GM20431 (cell line): ENCODE data around the gene CFHR5.
"Not testable (repeated sequence)": the region's sequence is repeated elsewhere in the genome, so short reads cannot be mapped to it uniquely, and the experiment has no call there.

Experiments used
- in situ Hi-C: fragments of 300-500 bp; cut with MseI, MboI; formaldehyde crosslinking; loops from one replicate; pipeline ENCODE4 v1.15.0; 2020; ENCODE audit warnings: low sequenced_read_pairs; ENCODE audit not compliant: unreplicated experiment

CFHR5 gene

DNA sequence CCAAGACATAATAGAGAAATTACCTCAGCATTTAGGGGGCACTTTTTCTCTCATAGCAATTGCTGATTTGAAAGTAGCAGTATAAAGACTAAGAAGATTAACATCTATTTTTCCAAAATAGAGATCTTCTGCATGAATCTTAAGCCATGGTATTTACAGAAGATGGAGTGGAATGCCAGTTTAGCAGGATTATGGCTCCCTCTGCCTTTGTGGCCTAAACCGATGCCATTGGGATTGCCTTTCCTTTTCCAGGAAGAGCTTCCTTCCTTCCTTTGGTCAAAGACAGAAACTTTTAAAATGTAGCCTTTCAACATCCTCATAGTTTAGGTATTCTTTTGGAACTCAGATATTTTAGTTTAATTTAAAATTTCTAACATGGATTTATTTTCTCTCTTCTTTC, 39.4 kb downstream of the CFHR5 start:
- in situ Hi-C loops: no loop called here

DNA sequence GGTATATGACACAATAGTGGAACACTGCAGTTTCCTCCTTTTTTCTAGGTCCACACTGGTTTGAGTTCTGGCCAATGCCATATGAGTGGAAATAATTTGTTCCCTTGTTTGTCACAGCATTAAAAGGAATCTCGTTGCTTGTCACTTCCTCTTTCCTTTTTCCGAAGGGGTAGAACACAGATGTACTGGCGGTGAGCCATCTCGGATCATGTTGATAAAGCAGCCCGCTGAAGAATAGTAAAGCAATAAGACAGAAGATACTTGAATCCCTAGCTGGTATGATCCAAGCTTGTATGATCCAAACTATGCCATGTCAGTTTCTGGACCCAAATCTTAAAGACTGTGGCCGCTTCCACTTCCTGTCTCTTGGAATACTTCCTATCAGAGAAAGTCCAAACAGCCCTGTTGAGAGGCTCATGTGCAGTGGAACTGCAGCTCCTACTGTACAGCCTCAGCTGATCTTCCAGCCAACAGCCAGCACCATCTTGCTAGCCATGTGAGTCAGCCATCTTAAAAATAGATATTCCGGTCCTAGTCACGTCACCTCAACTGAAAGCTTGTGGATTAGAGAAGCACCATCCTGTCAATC, 40.3 kb downstream of the CFHR5 start:
- in situ Hi-C loops: no loop called here

DNA sequence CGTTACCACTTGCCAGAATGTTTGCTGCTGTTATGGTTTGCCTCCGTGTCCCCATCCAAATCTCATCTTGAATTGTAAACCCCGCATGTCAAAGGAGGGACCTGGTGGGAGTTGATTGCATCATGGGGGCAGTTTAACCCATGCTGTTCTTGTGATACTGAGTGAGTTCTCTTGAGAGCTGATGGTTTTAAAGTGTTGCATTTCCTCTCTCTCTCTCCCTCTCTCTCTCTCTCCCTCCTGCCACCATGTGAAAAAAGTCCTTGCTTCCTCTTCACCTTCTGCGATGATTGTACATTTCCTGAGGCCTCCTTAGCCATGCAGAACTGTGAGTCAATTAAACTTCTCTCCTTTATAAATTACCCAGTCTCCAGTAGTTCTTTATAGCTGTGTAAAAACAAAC, 44.4 kb downstream of the CFHR5 start:
- in situ Hi-C loops: no loop called here

DNA sequence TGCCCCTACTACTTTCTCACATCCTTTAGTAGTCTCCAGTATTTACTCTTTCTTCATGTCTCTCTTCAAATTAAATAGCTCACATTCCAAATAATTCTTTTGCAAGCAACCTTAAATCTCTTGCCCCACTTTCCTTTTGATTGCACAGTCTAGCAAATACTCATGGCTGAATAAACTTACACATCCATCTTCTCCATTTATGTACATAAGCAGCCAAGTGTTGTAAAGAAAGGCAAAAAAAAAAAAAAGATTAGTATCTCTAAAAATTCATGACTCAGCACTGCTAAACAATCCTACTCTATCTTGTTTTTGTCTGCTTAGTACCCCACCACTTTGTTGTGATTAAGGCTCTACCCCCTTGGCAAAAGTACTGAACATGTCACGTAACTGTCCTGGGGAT, 47.1 kb downstream of the CFHR5 start:
- in situ Hi-C loops: no loop called here

DNA sequence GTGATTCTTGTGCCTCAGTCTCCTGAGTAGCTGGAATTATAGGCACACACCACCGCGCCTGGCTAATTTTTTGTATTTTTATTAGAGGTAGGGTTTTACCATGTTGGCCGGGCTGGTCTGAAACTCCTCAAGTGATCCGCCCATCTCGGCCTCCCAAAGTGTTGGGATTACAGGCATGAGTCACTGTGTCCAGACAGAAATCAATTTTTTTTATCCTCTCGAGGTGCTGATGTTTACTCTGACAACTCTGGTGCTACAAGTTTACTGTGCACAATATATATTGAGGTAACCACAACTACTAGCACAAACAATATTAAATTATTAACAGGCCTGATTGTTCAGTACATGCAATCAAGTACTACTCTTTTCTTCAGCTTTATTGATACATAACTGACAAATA, 50.0 kb downstream of the CFHR5 start:
- in situ Hi-C loops: no loop called here

DNA sequence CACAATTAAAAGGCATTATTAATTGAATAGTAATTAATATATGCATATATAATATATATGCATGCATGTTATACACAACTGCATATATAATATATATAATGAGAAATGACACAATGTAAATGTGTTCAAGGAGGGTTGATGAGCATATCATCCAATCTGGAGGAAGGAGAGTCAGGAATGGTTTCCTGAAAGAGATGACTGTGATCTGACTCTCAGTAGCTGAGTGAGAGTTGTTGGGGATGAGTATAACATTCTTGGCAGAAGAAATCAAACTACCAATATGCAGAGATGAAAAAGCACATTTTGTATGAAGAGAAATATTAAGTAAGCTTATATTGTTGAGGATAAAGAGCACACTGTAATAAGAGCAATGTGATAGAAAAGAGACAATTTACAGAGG, 52.4 kb downstream of the CFHR5 start:
- in situ Hi-C loops: no loop called here

DNA sequence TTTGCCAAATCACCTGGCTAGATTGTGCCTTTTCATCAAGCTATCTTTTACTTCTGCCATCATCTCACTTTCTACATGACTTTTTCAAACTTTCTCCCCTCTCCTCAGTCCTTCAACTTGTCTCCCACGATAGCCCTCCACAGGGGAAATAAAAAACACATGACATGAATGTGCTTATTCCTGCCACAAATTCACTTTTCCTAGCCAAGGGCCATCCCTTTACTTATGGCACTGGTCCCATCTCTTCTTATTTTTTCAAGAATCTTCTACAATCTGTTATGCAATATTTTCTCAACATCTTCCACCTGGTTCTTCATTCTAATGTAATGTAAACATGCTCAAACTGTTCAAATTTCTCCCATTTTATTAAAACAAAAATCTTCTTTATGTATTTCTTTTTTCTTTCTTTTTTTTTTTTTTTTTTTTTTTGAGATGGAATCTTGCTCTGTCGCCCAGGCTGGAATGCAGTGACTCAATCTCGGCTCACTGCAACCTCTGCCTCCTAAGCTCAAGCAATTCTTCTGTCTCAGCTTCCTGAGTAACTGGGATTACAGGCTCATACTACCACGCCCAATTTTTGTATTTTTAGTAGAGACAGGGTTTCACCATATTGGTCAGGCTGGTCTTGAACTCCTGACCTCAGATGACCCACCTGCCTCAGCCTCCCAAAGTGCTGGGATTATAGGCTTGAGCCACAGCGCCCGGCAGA, 57.4 kb downstream of the CFHR5 start:
- in situ Hi-C loops: not testable (repeated sequence)

DNA sequence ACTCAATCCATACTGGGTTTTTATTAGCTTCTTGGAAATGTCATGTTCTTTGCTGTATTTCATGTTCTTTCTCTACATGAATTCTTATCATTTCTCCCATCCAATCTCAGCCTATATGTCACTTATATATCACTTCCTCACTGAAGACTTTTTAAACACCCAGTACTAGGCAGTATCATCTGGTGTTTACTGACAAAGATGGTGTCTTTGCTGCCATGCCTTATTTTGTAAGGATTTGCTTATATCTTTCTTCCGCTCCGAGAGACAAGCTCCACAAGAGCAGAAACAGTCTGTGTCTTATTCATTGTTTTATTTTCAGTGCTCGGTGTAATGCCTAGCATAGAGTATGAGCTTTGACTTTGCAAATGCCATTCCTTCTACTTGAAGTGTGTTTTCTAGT, 59.5 kb downstream of the CFHR5 start:
- in situ Hi-C loops: no loop called here

DNA sequence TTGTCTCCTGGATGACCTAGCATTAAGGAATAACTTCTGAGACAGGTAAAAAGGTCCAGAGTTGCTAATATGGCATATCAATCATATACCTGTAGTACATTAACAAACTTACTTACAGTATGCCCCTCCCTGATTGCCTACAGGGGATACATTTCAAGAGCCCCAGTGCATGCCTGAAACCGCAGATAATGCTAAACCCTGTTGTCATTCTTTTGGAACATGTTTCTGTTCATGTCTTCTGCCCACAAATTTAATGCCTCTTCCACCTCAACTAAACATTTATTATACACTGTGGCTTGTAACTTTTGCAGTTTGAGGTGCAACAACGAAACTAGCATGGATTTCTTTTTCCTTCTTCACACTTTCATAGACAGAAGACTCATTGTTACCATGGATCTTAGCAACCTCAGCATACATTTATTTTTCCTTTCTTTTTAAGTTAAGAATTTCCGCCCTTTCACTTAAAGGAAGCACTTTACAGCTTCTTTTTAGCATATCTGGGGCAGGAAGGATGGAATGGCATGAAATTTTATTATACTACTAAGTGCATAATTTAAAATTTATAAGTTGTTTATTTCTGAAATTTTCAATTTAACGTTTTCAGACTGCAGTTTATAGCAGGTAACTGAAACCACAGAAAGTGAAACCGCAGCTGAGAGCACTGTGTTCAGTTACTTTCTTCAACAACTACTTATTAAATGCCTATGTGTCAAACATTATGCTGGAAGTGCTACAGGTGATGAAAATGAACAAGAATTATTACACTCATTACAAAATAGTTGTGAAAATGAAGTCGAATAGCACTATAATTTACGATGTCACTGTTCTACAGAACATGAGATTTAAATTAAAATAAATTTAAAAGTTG, 64.4 kb downstream of the CFHR5 start:
- in situ Hi-C loops: no loop called here

DNA sequence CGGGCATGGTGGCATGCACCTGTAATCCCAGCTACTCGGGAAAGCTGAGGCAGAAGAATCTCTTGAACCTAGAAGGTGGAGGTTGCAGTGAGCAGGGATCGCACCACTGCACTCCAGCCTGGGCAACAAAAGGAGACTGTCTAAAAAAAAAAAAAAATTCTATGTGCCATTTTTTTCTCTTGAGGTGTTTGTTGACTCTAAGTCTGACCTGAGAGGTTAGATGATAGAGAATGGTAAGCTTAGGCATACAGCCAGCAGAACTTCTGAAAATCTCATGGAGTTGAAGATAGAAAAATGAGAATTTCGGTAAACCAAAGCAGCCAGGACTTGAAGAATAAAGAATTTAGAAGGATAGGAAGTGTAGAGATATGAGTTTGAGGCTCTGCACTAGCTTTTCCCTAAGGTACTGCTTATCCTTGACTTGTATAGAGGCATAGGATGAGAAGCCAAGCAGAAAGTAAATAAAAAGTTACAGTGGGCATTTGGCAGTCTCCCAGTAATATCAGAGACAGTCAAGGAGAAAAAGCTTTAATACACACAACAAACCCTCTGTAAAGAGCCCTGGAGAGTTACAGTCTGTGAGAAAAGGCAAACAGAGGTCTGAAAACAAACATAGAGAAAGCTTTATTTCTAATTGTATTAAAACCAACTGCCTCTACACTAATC, 65.5 kb downstream of the CFHR5 start:
- in situ Hi-C loops: no loop called here

DNA sequence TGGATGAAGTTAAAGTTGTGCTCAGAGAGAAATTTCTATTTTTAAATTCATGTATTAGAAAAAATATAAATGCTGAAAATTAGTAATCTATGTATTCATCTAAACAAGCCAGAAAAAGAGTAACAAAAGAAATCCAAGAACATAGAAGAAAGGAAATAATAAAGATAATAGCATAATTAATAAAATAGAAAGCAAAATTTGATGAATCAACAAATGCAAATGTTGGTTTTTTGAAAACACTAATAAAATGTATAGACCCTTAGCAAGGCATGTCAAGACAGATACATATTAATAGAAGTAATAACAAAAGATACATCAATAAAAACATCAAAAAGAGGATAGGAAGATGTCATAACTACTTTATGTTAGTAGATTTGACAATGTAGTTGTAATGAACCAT, 71.7 kb downstream of the CFHR5 start:
- in situ Hi-C loops: no loop called here
